ENCODE measurements around the gene PTPRA.

PTPRA gene

DNA sequence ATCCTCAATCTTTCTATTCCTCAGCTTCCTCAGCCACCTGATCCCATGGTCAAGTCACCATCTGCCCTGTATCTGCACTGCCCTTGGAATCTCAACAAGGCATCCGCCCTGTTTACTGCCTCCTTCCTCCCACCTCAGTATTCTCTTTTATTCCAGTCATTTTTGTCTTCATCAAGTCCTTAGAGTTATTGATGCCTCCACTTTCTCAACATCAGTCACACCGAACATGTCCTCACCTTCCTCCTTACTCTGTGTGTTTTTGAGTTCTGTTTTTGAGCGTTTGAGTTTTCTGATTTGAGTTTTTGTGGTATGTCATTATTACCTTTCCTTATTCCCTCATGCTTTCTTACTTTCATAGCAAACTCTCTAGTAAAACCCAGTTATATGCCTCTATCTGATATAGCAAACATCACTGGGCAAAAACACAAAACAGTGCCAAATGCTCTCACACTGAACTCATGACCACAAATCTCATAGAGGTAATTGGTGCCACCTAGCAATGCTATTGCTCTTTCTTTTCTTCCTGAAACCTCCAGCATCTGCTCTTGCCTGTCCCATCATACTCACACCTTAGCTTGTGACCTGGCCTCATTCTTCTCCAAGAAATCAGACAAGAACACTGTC is 158.4 kb downstream of the PTPRA start:
- no peak for ATAC-seq
- TF ChIP-seq, protein P1, sequence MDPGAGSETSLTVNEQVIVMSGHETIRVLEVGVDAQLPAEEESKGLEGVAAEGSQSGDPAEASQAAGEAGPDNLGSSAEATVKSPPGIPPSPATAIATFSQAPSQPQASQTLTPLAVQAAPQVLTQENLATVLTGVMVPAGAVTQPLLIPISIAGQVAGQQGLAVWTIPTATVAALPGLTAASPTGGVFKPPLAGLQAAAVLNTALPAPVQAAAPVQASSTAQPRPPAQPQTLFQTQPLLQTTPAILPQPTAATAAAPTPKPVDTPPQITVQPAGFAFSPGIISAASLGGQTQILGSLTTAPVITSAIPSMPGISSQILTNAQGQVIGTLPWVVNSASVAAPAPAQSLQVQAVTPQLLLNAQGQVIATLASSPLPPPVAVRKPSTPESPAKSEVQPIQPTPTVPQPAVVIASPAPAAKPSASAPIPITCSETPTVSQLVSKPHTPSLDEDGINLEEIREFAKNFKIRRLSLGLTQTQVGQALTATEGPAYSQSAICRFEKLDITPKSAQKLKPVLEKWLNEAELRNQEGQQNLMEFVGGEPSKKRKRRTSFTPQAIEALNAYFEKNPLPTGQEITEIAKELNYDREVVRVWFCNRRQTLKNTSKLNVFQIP (CRISPR knock-in tag; IDR thresholded peaks at IDR 0.05; ENCODE audit: borderline replicate concordance, low read depth), result no peak
- no peak for TF ChIP-seq ZC3H10 (CRISPR knock-in tag; IDR thresholded peaks at IDR 0.05)
- no peak for TF ChIP-seq ZNF565 (CRISPR knock-in tag; conservative IDR thresholded peaks at IDR 0.05; ENCODE audit: low read depth)
- TF ChIP-seq ZNF70 (CRISPR knock-in tag; IDR thresholded peaks at IDR 0.05), result no peak
- no peak for TF ChIP-seq SNAI2 (CRISPR knock-in tag; IDR thresholded peaks at IDR 0.05)
- TF ChIP-seq TOX (CRISPR knock-in tag; IDR thresholded peaks at IDR 0.05; ENCODE audit: borderline replicate concordance), result no peak

DNA sequence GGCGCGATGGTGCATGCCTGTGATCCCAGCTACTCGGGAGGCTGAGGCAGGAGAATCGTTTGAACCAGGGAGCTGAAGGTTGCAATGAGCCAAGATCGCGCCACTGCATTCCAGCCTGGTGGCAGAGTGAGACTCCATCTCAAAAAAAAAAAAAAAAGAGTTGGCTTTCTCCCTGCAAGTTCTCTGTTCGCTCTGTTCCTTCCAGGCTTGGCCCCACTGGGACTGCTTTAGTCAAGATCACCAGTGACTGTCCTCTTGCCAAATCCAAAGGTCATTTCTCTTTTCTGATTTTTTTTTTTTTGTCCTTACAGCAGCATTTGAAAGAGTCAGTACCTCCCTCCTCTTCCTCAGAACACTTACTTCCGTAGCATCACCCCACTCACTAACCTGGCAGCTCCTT is 159.3 kb downstream of the PTPRA start:
- TF ChIP-seq RARB (CRISPR knock-in tag; IDR thresholded peaks at IDR 0.05) (no peak), OSR1 (CRISPR knock-in tag; IDR thresholded peaks at IDR 0.05) (no peak), ZNF565 (CRISPR knock-in tag; conservative IDR thresholded peaks at IDR 0.05; ENCODE audit: low read depth) (no peak), ZC3H10 (CRISPR knock-in tag; IDR thresholded peaks at IDR 0.05) (no peak), ZNF8 (CRISPR knock-in tag; IDR thresholded peaks at IDR 0.05) (no peak), SNAI2 (CRISPR knock-in tag; IDR thresholded peaks at IDR 0.05) (no peak), BACH2 (CRISPR knock-in tag; IDR thresholded peaks at IDR 0.05; ENCODE audit: borderline replicate concordance) (no peak), ZNF70 (CRISPR knock-in tag; IDR thresholded peaks at IDR 0.05) (no peak), GLIS3 (CRISPR knock-in tag; IDR thresholded peaks at IDR 0.05) (no peak), ZFP3 (CRISPR knock-in tag; IDR thresholded peaks at IDR 0.05) (no peak), ISL1 (CRISPR knock-in tag; IDR thresholded peaks at IDR 0.05) (no peak), TCF4 (CRISPR knock-in tag; IDR thresholded peaks at IDR 0.05; ENCODE audit: borderline replicate concordance) (no peak), PPARA (CRISPR knock-in tag; IDR thresholded peaks at IDR 0.05; ENCODE audit: borderline replicate concordance) (no peak), ESRRG (CRISPR knock-in tag; IDR thresholded peaks at IDR 0.05) (no peak), ZFP30 (CRISPR knock-in tag; IDR thresholded peaks at IDR 0.05) (no peak)
- TF ChIP-seq, protein P2, sequence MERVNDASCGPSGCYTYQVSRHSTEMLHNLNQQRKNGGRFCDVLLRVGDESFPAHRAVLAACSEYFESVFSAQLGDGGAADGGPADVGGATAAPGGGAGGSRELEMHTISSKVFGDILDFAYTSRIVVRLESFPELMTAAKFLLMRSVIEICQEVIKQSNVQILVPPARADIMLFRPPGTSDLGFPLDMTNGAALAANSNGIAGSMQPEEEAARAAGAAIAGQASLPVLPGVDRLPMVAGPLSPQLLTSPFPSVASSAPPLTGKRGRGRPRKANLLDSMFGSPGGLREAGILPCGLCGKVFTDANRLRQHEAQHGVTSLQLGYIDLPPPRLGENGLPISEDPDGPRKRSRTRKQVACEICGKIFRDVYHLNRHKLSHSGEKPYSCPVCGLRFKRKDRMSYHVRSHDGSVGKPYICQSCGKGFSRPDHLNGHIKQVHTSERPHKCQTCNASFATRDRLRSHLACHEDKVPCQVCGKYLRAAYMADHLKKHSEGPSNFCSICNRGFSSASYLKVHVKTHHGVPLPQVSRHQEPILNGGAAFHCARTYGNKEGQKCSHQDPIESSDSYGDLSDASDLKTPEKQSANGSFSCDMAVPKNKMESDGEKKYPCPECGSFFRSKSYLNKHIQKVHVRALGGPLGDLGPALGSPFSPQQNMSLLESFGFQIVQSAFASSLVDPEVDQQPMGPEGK (CRISPR knock-in tag; IDR thresholded peaks at IDR 0.05; ENCODE audit: borderline replicate concordance), result no peak
- TF ChIP-seq, protein P1 (CRISPR knock-in tag; IDR thresholded peaks at IDR 0.05; ENCODE audit: borderline replicate concordance, low read depth), result no peak
- TF ChIP-seq, protein P3, sequence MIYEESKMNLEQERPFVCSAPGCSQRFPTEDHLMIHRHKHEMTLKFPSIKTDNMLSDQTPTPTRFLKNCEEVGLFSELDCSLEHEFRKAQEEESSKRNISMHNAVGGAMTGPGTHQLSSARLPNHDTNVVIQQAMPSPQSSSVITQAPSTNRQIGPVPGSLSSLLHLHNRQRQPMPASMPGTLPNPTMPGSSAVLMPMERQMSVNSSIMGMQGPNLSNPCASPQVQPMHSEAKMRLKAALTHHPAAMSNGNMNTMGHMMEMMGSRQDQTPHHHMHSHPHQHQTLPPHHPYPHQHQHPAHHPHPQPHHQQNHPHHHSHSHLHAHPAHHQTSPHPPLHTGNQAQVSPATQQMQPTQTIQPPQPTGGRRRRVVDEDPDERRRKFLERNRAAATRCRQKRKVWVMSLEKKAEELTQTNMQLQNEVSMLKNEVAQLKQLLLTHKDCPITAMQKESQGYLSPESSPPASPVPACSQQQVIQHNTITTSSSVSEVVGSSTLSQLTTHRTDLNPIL (CRISPR knock-in tag; IDR thresholded peaks at IDR 0.05; ENCODE audit: low read depth), result no peak
- TF ChIP-seq, protein P4, sequence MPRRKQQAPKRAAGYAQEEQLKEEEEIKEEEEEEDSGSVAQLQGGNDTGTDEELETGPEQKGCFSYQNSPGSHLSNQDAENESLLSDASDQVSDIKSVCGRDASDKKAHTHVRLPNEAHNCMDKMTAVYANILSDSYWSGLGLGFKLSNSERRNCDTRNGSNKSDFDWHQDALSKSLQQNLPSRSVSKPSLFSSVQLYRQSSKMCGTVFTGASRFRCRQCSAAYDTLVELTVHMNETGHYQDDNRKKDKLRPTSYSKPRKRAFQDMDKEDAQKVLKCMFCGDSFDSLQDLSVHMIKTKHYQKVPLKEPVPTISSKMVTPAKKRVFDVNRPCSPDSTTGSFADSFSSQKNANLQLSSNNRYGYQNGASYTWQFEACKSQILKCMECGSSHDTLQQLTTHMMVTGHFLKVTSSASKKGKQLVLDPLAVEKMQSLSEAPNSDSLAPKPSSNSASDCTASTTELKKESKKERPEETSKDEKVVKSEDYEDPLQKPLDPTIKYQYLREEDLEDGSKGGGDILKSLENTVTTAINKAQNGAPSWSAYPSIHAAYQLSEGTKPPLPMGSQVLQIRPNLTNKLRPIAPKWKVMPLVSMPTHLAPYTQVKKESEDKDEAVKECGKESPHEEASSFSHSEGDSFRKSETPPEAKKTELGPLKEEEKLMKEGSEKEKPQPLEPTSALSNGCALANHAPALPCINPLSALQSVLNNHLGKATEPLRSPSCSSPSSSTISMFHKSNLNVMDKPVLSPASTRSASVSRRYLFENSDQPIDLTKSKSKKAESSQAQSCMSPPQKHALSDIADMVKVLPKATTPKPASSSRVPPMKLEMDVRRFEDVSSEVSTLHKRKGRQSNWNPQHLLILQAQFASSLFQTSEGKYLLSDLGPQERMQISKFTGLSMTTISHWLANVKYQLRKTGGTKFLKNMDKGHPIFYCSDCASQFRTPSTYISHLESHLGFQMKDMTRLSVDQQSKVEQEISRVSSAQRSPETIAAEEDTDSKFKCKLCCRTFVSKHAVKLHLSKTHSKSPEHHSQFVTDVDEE (CRISPR knock-in tag; IDR thresholded peaks at IDR 0.05), result no peak
- TF ChIP-seq, protein P5, sequence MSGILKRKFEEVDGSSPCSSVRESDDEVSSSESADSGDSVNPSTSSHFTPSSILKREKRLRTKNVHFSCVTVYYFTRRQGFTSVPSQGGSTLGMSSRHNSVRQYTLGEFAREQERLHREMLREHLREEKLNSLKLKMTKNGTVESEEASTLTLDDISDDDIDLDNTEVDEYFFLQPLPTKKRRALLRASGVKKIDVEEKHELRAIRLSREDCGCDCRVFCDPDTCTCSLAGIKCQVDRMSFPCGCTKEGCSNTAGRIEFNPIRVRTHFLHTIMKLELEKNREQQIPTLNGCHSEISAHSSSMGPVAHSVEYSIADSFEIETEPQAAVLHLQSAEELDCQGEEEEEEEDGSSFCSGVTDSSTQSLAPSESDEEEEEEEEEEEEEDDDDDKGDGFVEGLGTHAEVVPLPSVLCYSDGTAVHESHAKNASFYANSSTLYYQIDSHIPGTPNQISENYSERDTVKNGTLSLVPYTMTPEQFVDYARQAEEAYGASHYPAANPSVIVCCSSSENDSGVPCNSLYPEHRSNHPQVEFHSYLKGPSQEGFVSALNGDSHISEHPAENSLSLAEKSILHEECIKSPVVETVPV (CRISPR knock-in tag; IDR thresholded peaks at IDR 0.05), result no peak
- ATAC-seq, result no peak

Measured in SK-N-SH treated with all-trans-retinoic acid at 6 μM for 48 hours (cell line).